ENCODE measurements around the gene CCNY.

GRCh38 chr10:35497909-35498308, 161.6 kb downstream of the CCNY start:
- TF ChIP-seq CTCF (IDR thresholded peaks at IDR 0.05; ENCODE audit: low read depth, low read length) (no peak), EZH2phosphoT487 (IDR thresholded peaks at IDR 0.05; ENCODE audit: low read depth) (no peak)

Data from OCI-LY3 (cell line).